Uterus (tissue), 2 donors: ENCODE measurements around the gene TSPAN18.

ENCODE experiments used
- CTCF ChIP-seq, 4 experiments: fragments of 200-600 bp in 2 of 4; fragments of 450-650 bp in 2 of 4; sonication (generic) in 2 of 4; IDR thresholded peaks; one replicate each; pipeline ENCODE4 v1.5.1; 2016 to 2019; ENCODE audit warnings: antibody characterized with exemption in 4 of 4, mild to moderate bottlenecking in 2 of 4, moderate library complexity in 1 of 4
- POLR2A ChIP-seq, 2 donors: fragments of 450-650 bp; IDR thresholded peaks; one replicate each; pipeline ENCODE4 v1.6.1; 2016; ENCODE audit warnings: antibody characterized with exemption in 2 of 2, mild to moderate bottlenecking in 1 of 2, moderate library complexity in 1 of 2

GRCh38 chr11:44689265-44689664, 37.5 kb upstream of the TSPAN18 start:
- TF ChIP-seq CTCF (IDR thresholded peaks at IDR 0.05) (no peak), POLR2A (IDR thresholded peaks at IDR 0.05) (no peak)
